Nephron (organoid): ENCODE results near the gene NDUFS6.

Experiments
- H3K27ac Mint-ChIP-seq, 3 experiments: 2 replicates each; pipeline ENCODE4 v1.8.0; 2020; ENCODE audit warnings: mixed read lengths in 3 of 3, mild to moderate bottlenecking in 2 of 3, moderate library complexity in 1 of 3
- H3K27me3 Mint-ChIP-seq: 2 replicates; pipeline ENCODE4 v1.8.0; 2021; ENCODE audit warnings: low read depth, mild to moderate bottlenecking, moderate library complexity, mixed read lengths
- H3K36me3 Mint-ChIP-seq: 2 replicates; pipeline ENCODE4 v1.8.0; 2020; ENCODE audit warnings: low read depth, mixed read lengths
- H3K4me1 Mint-ChIP-seq: 2 replicates; pipeline ENCODE4 v1.8.0; 2020; ENCODE audit warnings: mixed read lengths
- H3K4me3 Mint-ChIP-seq, 3 experiments: 2 replicates each; pipeline ENCODE4 v1.8.0; 2020; ENCODE audit warnings: mild to moderate bottlenecking in 3 of 3, mixed read lengths in 3 of 3, moderate library complexity in 2 of 3
- H3K9me3 Mint-ChIP-seq: 2 replicates; pipeline ENCODE4 v1.8.0; 2020; ENCODE audit warnings: mixed read lengths
- TF ChIP-seq, protein P1 (sequence below), 3 experiments: fragments of 200-600 bp; sonication (generic); IDR thresholded peaks; one replicate each; pipeline ENCODE4 v1.5.0; 2021; ENCODE audit warnings: antibody characterized with exemption in 3 of 3; ENCODE audit not compliant: unreplicated experiment in 3 of 3

The NDUFS6 gene

DNA sequence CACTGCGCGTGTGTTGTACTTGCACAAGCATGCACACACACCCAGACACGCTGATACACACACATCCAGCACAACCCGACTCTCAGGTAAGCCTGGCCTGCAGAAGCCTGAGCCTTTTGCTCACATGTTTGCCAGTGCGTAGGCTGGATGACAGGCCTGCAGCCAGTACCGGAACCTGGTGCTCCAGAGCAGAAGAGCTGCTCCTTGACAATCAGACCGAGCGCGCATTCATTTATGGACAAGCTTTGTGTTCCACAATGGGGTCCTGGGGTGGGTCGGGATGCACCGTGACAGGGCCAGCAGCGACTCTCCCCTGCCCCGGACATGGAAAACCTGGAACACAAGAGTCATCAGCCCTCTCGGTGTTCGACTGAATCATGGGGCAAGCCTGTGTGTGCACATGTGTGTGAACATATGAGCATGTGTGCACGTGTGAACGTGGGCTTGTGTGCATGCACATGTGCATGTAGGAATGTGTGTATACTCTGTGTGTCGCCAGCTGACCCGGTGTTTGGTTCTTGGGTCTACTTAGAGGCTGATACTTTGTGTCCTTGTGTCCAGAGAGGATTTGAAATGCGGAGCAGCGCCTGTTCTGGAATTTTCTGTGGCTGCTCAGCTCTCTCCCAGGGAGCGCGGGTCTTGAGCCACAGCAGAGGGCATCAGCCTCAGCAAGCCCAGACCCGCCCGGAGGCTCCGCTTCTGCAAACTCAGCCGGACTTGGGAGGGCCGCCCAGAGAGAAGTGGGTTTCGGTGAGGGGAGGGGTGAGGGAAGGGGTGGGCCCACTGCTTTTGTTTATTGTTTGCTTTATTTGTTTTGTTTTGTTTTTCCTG is 49.3 kb downstream of the NDUFS6 start:
- TF ChIP-seq, protein P1, sequence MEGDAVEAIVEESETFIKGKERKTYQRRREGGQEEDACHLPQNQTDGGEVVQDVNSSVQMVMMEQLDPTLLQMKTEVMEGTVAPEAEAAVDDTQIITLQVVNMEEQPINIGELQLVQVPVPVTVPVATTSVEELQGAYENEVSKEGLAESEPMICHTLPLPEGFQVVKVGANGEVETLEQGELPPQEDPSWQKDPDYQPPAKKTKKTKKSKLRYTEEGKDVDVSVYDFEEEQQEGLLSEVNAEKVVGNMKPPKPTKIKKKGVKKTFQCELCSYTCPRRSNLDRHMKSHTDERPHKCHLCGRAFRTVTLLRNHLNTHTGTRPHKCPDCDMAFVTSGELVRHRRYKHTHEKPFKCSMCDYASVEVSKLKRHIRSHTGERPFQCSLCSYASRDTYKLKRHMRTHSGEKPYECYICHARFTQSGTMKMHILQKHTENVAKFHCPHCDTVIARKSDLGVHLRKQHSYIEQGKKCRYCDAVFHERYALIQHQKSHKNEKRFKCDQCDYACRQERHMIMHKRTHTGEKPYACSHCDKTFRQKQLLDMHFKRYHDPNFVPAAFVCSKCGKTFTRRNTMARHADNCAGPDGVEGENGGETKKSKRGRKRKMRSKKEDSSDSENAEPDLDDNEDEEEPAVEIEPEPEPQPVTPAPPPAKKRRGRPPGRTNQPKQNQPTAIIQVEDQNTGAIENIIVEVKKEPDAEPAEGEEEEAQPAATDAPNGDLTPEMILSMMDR (IDR thresholded peaks at IDR 0.05; ENCODE audit: unreplicated experiment in 3 of 3), result no peak
- Mint-ChIP-seq H3K4me3 (peak overlapping the region in 1 of 3 experiments; percentile 27), H3K27ac (no peak overlapping the region), H3K36me3 (no peaks in the 10 kb centered on the region), H3K4me1 (no peaks in the 10 kb centered on the region), H3K9me3 (peaks cover 2% of the 10 kb centered on the region), H3K27me3 (peaks cover 85% of the 10 kb centered on the region)

DNA sequence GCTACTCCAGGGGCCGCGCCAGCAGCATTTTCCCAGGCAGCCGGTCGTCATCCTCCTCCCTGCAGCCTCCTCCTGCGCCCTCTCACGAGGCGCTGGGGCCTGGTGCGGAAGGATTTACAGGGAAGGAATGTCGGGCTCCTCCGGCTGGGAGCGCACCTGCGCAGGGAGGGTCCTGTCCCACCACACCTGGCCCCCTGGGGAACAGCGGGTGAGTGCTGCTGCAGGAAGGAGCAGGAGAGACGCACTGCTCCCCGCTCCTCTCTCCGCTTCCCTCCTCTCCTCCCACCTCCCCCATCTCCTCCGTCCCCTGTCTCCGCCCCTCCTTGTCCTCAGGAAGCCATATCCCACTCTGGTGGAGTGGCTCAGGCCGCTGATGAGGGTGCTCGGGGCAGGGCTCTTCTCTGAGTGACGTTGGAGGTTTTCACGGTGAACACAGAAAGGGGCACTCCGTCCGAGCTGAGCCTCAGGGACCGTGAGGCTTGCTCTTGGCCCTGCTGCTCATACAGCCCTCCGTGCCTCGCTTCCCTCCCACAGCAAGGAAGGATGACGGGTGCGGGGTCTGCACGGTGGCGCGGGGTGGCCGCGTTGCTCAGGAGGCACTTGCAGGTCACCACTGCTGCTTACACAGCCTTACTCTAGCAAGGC is 50.2 kb downstream of the NDUFS6 start:
- TF ChIP-seq, protein P1 (IDR thresholded peaks at IDR 0.05; ENCODE audit: unreplicated experiment in 3 of 3), result no peak
- H3K4me1 Mint-ChIP-seq, result no peaks in the 10 kb centered on the region
- H3K27me3 Mint-ChIP-seq, result peaks cover 92% of the 10 kb centered on the region
- no peak overlapping the region for H3K27ac Mint-ChIP-seq
- H3K4me3 Mint-ChIP-seq, result peak overlapping the region; percentile 30 to 66 (median 55)
- peaks cover 2% of the 10 kb centered on the region for H3K9me3 Mint-ChIP-seq
- H3K36me3 Mint-ChIP-seq, result no peaks in the 10 kb centered on the region

DNA sequence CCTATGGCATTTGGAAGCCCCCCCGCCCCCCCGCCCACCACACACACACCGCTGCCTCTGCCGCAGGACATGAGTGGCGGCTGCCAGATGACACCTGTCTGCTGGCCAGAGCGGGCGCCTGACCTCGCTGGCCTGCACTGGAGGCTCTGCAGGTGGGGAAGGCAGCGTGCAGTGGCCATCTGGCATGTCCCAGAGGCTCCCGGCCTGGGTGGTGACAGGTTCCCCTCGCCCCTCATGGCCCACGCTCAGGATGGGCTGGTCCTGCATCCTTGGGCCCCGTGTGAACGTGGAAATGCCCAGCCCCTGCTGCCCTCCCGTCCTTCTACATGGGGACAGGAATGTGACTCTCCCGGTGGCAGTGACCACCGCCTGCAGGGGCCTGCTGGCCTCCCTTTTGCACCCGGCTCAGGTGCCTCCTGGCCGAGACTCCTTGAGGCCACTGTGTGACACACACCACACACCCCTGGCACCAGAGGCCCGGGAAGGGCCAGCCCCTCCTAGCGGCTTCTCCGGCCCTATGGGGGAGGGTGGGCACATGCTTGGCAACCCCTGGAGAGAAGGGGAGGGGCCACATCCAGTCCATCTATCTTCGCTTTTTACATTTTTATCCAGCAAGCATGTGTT is 51.2 kb downstream of the NDUFS6 start:
- no peak overlapping the region for H3K4me3 Mint-ChIP-seq
- no peaks in the 10 kb centered on the region for H3K36me3 Mint-ChIP-seq
- H3K27ac Mint-ChIP-seq, result no peak overlapping the region
- no peaks in the 10 kb centered on the region for H3K9me3 Mint-ChIP-seq
- no peaks in the 10 kb centered on the region for H3K4me1 Mint-ChIP-seq
- TF ChIP-seq, protein P1 (IDR thresholded peaks at IDR 0.05; ENCODE audit: unreplicated experiment in 3 of 3), result no peak
- H3K27me3 Mint-ChIP-seq, result peaks cover 83% of the 10 kb centered on the region

DNA sequence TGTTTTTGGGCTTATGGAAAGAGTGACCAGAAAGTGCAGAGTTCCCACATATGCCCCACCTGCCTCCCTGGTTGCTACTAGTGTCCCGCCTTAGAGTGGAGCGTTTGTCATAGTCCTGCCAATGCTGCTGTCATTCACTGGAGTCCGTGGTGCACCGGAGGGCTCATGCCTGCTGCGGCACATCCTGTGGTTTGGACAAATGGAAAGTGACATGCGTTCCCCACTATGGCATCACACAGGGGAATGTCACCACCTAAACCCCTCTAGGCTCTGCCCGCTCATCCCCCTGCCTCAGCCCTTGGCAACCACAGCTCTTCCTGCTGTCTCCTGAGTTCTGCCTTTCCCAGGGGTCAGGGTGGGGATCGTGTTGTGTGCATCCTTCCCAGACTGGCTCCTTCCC is 52.3 kb downstream of the NDUFS6 start:
- peaks cover 72% of the 10 kb centered on the region for H3K27me3 Mint-ChIP-seq
- no peaks in the 10 kb centered on the region for H3K9me3 Mint-ChIP-seq
- no peaks in the 10 kb centered on the region for H3K36me3 Mint-ChIP-seq
- TF ChIP-seq, protein P1 (IDR thresholded peaks at IDR 0.05; ENCODE audit: unreplicated experiment in 3 of 3), result no peak
- no peak overlapping the region for H3K27ac Mint-ChIP-seq
- H3K4me3 Mint-ChIP-seq, result no peak overlapping the region
- no peaks in the 10 kb centered on the region for H3K4me1 Mint-ChIP-seq

DNA sequence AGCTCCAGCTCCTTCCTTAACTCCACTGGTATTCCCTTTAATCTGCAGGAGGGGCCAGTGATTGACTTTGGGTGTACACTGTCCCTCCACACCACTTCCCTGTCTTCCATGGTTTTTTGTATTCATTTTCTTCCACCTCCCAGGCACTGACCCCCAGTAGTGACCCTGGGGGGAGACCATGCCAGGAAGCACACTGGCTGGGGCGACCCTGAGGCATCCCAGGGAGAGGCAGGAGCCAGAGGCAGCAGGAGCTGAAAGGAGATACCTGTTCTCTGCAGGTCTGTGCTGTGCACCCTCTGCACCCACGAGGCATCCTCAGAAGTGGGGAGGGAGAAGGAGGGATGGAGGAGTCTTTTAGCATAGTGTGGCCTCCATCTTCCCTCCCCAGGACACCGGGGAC is 53.9 kb downstream of the NDUFS6 start:
- peaks cover 57% of the 10 kb centered on the region for H3K27me3 Mint-ChIP-seq
- H3K27ac Mint-ChIP-seq, result no peak overlapping the region
- H3K36me3 Mint-ChIP-seq, result no peaks in the 10 kb centered on the region
- H3K9me3 Mint-ChIP-seq, result no peaks in the 10 kb centered on the region
- no peak overlapping the region for H3K4me3 Mint-ChIP-seq
- H3K4me1 Mint-ChIP-seq, result no peaks in the 10 kb centered on the region
- TF ChIP-seq, protein P1 (IDR thresholded peaks at IDR 0.05; ENCODE audit: unreplicated experiment in 3 of 3), result no peak
